Heart right ventricle (tissue), 16 donors: ENCODE data around the gene CD83. TPM values are rescaled to one million over a fixed set of nuclear protein-coding genes. Genes with fewer than 3 reads are reported as not detected.

Source experiments
- ATAC-seq, 8 donors: fragments of 200-7000 bp; cut with Tn5 transposase; one replicate each; pipeline ENCODE4 v1.9.1; 2020; ENCODE audit warnings: mild to moderate bottlenecking in 8 of 8, moderate library complexity in 8 of 8, moderate number of reproducible peaks in 1 of 8
- DNase-seq, 2 donors: peaks; one replicate each; pipeline ENCODE4 v3.0.0-alpha.2; 2020
- H3K27ac ChIP-seq, 10 donors: fragments of 200-600 bp; sonication (generic) in 2 of 10; one replicate each; pipeline versions ENCODE4 v1.5.0 to v1.8.0; 2020 to 2022; ENCODE audit warnings: mild to moderate bottlenecking in 3 of 10
- H3K27me3 ChIP-seq, 7 donors: fragments of 200-600 bp; one replicate each; pipeline ENCODE4 v1.8.0; 2021 to 2022; ENCODE audit warnings: mild to moderate bottlenecking in 2 of 7
- H3K36me3 ChIP-seq, 9 donors: fragments of 200-600 bp; sonication (generic) in 1 of 9; one replicate each; pipeline versions ENCODE4 v1.5.0 to v1.8.0; 2020 to 2022; ENCODE audit warnings: mild to moderate bottlenecking in 2 of 9
- H3K4me1 ChIP-seq, 9 donors: fragments of 200-600 bp; sonication (generic) in 1 of 9; one replicate each; pipeline versions ENCODE4 v1.5.0 to v1.8.0; 2020 to 2022; ENCODE audit warnings: mild to moderate bottlenecking in 4 of 9
- H3K4me3 ChIP-seq, 10 donors: fragments of 200-600 bp; sonication (generic) in 2 of 10; one replicate each; pipeline versions ENCODE4 v1.5.0 to v1.8.0; 2020 to 2022; ENCODE audit warnings: mild to moderate bottlenecking in 7 of 10, moderate library complexity in 2 of 10
- H3K9me3 ChIP-seq, 11 donors: fragments of 200-600 bp in 10 of 11; sonication (generic) in 2 of 11; one replicate each; pipeline versions ENCODE4 v1.5.0 to v1.8.0; 2013 to 2022; ENCODE audit warnings: mild to moderate bottlenecking in 2 of 11, control low read depth in 1 of 11, moderate library complexity in 1 of 11
- CTCF ChIP-seq, 9 donors: fragments of 200-600 bp; sonication (generic) in 2 of 9; IDR thresholded peaks; one replicate each; pipeline versions ENCODE4 v1.5.0 to v1.8.0; 2021 to 2022; ENCODE audit warnings: antibody characterized with exemption in 9 of 9, mild to moderate bottlenecking in 5 of 9, moderate library complexity in 1 of 9
- WGBS, 2 donors: extraction: QIAGEN DNeasy Blood & Tissue Kit; methylation state at CpG; one replicate each; pipeline ENCODE4 v1.1.7; 2013; ENCODE audit warnings: inconsistent platforms in 1 of 2; 5-methylcytosine and 5-hydroxymethylcytosine counted together
- intact Hi-C, 10 donors: fragments of 100-400 bp; cut with DNase I; formaldehyde crosslinking; loops; one replicate each; pipeline versions ENCODE4 v1.11.1 to v1.14.2; 2022
- polyA plus RNA-seq, 2 donors: library from polyadenylated mRNA; stranded (reverse); fragments of 200-250 nt; gene quantifications; one replicate each; pipeline ENCODE4 v1.2.3, GENCODE V29; 2013
- total RNA-seq, 10 donors: library from RNA; stranded (reverse); fragmentation: NEBNext Ultra II Directional in 3 of 10; extraction: Animal tissue kit (Norgen Biotek cat#: 25700) in 3 of 10; gene quantifications; one replicate each; pipeline versions ENCODE4 v1.2.1 to v1.2.4, GENCODE V29; 2021 to 2023
- donor health status: Arrhythmogenic right ventricular cardiomyopathy.
- donor health status: ischemic (EF 13 %, LVEDD 7.1; RV severe dilation, severe dysfunction).
- donor health status: healthy with polysubstance abuse.
- donor health status: DM: no; HTN: yes; CAD: no.
- donor health status: DM: no; HTN: no; CAD: no.
- donor health status: ischemic (EF 25% LVEDD 6.9; RV normal size, moderate dysfunction).
- donor health status: ischemic (EF 25% LVEDD 5.7; RV mildly dilated, moderate dysfunction).
- donor health status: healthy.
- donor health status: DM: yes; HTN: yes; CAD: no.
- donor health status: Ischemic cardiomyopathy.
- donor health status: ischemic (EF 35%, LVEDD 5.7; RV mildly dilated, moderate dysfunction).
- donor health status: nonischemic (EF 11% LVEDD 7.7; RV severe dilation, severe dysfunction).
- donor health status: DM: yes; HTN: yes; CAD: no.
- donor health status: PGD.
- donor health status: ischemic (EF 29% LVEDD 5.4; RV normal size, mild dysfunction).
- donor health status: nonischemic (EF 23%, LVEDD 6.1; RV moderate dilation, normal function).

Gene CD83
- total and polyA plus RNA-seq, 12 donors = 0.68 to 7.5 (median 1.6) TPM

DNA sequence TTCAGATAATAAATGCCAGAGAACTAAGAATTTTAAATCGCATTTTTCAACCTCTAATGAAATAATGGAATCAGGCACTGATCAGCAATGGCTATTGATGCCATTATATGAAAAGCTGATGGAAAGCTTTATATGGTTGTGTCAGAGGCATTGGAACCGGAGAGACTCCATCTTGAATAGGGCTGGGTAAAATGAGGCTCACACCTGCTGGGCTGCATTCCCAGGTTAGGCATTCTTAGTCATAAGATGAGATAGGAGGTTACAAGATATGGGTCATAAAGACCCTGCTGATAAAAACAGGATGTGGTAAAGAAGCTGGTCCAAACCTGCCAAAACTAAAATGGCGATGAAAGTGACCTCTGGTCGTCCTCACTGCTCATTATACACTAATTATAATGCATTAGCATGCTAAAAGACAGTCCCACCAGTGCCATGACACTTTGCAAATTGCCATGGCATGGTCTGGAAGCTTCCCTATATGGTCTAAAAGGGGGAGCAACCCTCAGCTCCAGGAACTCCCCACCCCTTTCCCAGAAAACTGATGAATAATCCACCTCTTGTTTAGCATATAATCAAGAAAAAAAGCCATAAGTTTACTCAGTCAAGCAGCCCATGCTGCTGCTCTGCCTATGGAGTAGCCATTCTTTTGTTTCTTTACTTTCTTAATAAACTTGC is 40.2 kb upstream of the CD83 start:
- Histone ChIP-seq H3K4me3 (no peak overlapping the region), H3K9me3 (no peaks in the 10 kb centered on the region), H3K27ac (no peak overlapping the region), H3K36me3 (no peaks in the 10 kb centered on the region), H3K4me1 (peaks cover 0 to 20% (median 5%) of the 10 kb centered on the region in 9 donors), H3K27me3 (no peaks in the 10 kb centered on the region)
- intact Hi-C loops = no loop called here
- ATAC-seq = no peak
- DNase-seq = no peak
- no peak for TF ChIP-seq CTCF (IDR thresholded peaks at IDR 0.05)
- WGBS, 2 donors = 94 to 95% methylated on average over 4 of the region's 4 CpGs

DNA sequence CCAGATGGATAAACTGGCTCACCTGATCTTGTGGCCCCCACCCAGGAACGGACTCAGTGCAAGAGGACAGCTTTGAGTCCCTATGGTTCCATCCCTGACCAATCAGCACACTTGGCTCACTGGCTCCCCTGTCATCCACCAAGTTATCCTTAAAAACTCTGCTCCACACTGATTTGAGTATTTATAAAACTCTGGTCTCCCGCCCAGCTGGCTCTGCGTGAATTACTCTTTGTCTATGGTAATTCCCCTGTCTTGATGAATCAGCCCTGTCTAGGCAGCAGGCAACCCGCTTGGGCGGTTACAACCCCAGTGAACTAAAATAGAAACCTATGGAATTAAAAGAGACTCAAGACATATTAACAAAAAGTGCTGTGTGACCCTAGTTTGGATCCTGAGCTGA is 38.1 kb upstream of the CD83 start:
- Histone ChIP-seq H3K9me3 (no peaks in the 10 kb centered on the region), H3K36me3 (no peaks in the 10 kb centered on the region), H3K4me1 (peaks cover 0 to 19% (median 5%) of the 10 kb centered on the region in 9 donors), H3K27me3 (no peaks in the 10 kb centered on the region), H3K27ac (peak overlapping the region in 2 of 10 donors; percentile 9 to 16), H3K4me3 (no peak overlapping the region)
- 66 to 68% methylated on average over 5 of the region's 5 CpGs for WGBS, 2 donors
- intact Hi-C loops = no loop called here
- no peak for TF ChIP-seq CTCF (IDR thresholded peaks at IDR 0.05)
- ATAC-seq (peak in 7 of 8 donors; percentile 41 to 71 (median 64)), DNase-seq (peak in 1 of 2 donors; percentile 28)

GRCh38 chr6:14079971-14080370 is 37.6 kb upstream of the CD83 start:
- no peaks in the 10 kb centered on the region for H3K36me3 ChIP-seq
- WGBS, 2 donors = 68 to 76% methylated on average over 3 of the region's 3 CpGs
- DNase-seq (no peak), ATAC-seq (no peak)
- no peaks in the 10 kb centered on the region for H3K27me3 ChIP-seq
- TF ChIP-seq CTCF (IDR thresholded peaks at IDR 0.05) = no peak
- no peak overlapping the region for H3K4me3 ChIP-seq
- intact Hi-C loops = no loop called here
- peaks cover 0 to 14% (median 4%) of the 10 kb centered on the region in 9 donors for H3K4me1 ChIP-seq
- peak overlapping the region in 2 of 10 donors; percentile 9 to 16 for H3K27ac ChIP-seq
- no peaks in the 10 kb centered on the region for H3K9me3 ChIP-seq

DNA sequence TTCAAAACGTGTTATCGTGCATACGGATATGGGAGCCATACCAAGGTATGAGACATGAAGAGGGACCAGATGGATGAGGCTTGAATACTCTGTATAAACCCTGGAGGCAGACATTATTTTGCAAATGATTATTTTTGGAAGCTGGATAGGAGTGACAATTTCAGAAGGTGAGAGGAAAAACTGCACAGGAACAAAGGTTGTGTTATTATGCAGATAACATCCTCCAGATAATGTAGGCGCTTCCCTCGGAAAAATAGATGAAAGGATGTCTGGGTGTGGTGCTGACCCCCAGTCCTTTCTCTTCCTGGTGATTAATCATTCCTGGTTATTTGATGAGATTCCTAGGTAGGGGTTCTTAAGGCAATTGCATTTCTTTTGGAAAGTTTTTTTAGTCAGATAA is 36.4 kb upstream of the CD83 start:
- Histone ChIP-seq H3K4me3 (no peak overlapping the region), H3K9me3 (no peaks in the 10 kb centered on the region), H3K27ac (no peak overlapping the region), H3K36me3 (no peaks in the 10 kb centered on the region), H3K4me1 (peaks cover 0 to 6% (median 0%) of the 10 kb centered on the region in 9 donors), H3K27me3 (no peaks in the 10 kb centered on the region)
- DNase-seq = no peak
- intact Hi-C loops = no loop called here
- no peak for TF ChIP-seq CTCF (IDR thresholded peaks at IDR 0.05)
- ATAC-seq = no peak
- 74 to 77% methylated on average over 5 of the region's 5 CpGs for WGBS, 2 donors
